Breast epithelium (tissue), 3 donors: ENCODE measurements around the gene STEAP1B.

ENCODE experiments used
- CTCF ChIP-seq, 3 donors: fragments of 450-650 bp; IDR thresholded peaks; one replicate each; pipeline ENCODE4 v1.5.1; 2016 to 2017; ENCODE audit warnings: antibody characterized with exemption in 3 of 3, mild to moderate bottlenecking in 3 of 3, moderate library complexity in 3 of 3
- POLR2A ChIP-seq: fragments of 450-650 bp; IDR thresholded peaks from one replicate; pipeline ENCODE4 v1.6.1; 2016; ENCODE audit warnings: antibody characterized with exemption, mild to moderate bottlenecking, moderate library complexity
- POLR2AphosphoS5 ChIP-seq, 3 donors: sonication (generic); formaldehyde crosslinking; IDR thresholded peaks; one replicate each; pipeline ENCODE4 v1.6.1; 2017; ENCODE audit warnings: antibody characterized with exemption in 3 of 3

- no peak for TF ChIP-seq POLR2A
- TF ChIP-seq CTCF (IDR thresholded peaks at IDR 0.05) = no peak
- TF ChIP-seq POLR2AphosphoS5 (IDR thresholded peaks at IDR 0.05) = no peak
These were observed 110.1 kb downstream of the STEAP1B start for GRCh38 chr7:22389892-22390291.
